IMR-90 (cell line): ENCODE results near the gene RYR3.

ENCODE experiments used
- CEBPB ChIP-seq: IDR thresholded peaks from 2 replicates; pipeline ENCODE4 v1.6.1; 2012; ENCODE audit warnings: low read depth, low read length, improper control_type of control experiment
- CTCF ChIP-seq: conservative IDR thresholded peaks from 2 replicates; pipeline ENCODE4 v1.5.1; 2012; ENCODE audit warnings: mild to moderate bottlenecking, low read depth, low read length, improper control_type of control experiment
- MAFK ChIP-seq: IDR thresholded peaks from 2 replicates; pipeline ENCODE4 v1.6.1; 2012; ENCODE audit warnings: low read depth, low read length, improper control_type of control experiment
- POLR2A ChIP-seq: IDR thresholded peaks from 2 replicates; pipeline ENCODE4 v1.6.1; 2012; ENCODE audit warnings: mild to moderate bottlenecking, low read depth, low read length
- RFX5 ChIP-seq: IDR thresholded peaks from 2 replicates; pipeline ENCODE4 v1.8.0; 2012; ENCODE audit warnings: low read depth, mild to moderate bottlenecking, low read length, moderate library complexity

GRCh38 chr15:33535135-33535534 lies 224.4 kb downstream of the RYR3 start:
- TF ChIP-seq RFX5: no peak
- TF ChIP-seq CTCF: no peak
- no peak for TF ChIP-seq POLR2A
- TF ChIP-seq MAFK: no peak
- no peak for TF ChIP-seq CEBPB
